GM19043 (cell line): ENCODE results near the gene RRAS.
A peak's percentile ranks its signal among the peaks of the same experiment; 100 is the strongest.

ENCODE experiments used
- ATAC-seq: cut with Tn5 transposase; IDR thresholded peaks from one replicate; pipeline ENCODE4 v1.9.1; 2021; ENCODE audit warnings: low read depth; ENCODE audit not compliant: unreplicated experiment

RRAS gene

DNA sequence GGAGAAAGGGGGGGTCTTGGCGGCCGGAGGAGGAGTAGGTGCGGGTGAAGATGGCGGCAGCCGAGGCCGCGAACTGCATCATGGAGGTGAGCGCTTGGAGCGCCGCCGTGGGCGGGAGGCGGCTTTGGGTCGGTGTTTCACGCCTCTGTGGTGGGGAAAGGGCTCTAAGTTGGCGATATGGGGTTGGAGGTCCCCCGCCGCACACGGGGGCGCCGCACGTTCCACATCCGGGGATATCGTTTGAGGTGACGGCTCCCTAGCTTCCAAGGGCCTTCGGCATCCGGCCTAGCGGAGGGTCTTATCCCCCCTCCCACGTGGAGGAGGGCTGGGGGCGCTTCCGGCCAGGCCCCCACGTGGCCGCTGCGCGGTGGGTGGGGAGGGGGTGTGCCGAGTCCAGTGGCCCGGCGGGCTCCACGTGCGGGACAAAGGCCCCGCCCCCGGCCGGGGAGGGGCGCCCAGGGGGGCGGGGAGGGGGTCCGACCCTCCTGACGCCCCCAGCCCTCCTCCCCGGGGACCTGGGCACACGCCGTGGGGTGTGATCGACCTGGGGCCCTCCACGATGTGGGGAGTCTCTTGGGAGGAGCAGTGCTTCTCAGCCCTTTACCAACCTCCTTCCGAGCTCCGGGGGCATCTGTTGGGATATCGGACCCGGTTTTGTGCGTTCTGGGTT, 37.4 kb upstream of the RRAS start, which contains the start of gene PRMT1:
Gene PRMT1 (plus strand): TSS at position 41 of the 670 bp plus-strand sequence. CDS start 10 bp downstream, at position 51.
- ATAC-seq = no peak

- peak; percentile 58 for ATAC-seq
Observed at GRCh38 chr19:49676784-49677230, 36.9 kb upstream of the RRAS start.

DNA sequence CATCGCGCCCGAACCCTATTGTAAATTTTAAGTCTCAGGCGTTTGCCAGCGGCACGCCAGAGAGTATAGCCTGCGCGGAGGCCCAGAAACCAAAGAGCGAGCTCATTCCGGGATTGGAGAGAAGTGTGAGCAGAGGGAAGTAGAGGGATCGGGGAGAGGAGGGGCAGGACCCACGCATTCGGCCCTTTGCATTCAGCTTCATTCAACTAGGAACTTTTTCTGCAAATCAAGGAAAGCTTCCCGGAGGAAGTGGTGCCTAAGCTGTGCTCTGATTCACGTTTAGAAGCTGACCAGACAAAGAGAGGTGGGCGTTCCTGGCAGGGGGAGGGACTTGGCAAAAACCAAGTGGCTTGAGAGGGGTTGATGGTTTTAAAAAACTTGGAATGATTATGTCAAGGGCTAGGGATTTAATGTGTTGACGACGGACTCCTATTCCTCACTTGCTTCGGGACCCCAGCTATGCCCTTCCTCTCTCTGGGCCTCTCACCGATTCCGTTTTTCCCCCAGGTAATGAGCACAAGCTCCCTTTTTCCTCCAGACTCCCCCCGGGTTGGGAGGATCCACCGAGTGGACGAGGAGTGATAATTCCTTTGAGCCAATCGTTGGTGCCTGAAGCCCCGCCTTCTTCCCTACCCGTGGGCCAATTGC, 36.3 kb upstream of the RRAS start:
- no peak for ATAC-seq

DNA sequence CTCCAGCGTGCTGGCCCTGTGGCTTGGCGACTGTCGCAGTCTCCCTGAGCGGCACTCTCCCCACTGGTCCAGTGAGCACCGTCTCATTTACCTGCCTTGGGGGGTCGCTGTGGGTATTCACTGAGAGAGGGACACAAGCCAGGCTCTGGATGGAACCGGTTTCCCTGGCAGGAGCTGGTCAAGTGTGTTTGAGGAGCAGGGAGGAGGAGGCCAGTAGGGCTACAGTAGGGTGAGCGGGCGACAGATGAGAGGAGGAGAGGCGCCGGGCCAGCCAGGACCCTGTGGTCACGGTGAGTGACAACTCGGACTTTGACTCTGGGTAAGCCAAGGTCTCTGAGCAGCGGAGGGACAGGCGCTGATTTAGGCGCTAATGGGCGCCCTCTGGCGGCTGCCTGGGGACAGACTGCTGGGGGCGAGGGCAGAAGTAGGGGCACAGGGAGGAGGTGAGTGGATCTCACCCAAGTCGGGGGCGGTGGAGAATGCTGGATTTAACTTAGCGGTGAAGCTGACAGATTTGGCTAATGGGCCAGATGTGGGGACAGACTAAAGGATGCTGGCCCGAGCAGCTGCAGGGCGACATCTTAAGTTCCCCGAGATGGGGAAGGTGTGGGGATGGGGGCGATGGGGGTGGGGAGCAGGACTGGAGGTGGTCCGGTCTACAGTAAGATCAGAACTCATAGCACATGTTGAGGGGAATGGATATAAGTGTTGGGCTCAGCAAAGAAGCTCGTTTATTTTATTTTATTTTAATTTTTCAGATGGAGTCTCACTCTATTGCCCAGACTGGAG, 32.4 kb upstream of the RRAS start:
- no peak for ATAC-seq

- ATAC-seq = no peak
Observed at GRCh38 chr19:49669516-49669915, 29.6 kb upstream of the RRAS start.

DNA sequence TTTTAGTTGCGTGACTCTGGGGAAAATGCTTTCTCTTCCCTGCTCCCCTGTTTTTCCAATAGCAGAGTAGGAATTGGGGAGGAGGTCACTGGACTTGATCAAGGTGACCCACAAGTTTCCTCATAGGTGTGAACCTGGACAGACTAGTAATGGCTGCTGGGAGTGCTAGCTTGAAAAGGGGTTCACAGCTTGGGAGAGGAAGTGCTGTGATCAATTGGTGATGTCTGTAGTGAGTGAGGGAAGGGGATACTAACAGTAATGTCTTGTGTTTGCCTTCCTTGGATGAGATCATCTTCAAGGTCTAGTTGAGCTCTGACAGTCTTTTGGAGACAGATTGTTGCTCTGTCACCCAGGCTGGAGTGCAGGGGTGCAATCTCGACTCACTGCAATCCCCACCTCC, 27.5 kb upstream of the RRAS start:
- ATAC-seq = no peak

GRCh38 chr19:49666120-49666444, 26.1 kb upstream of the RRAS start:
- ATAC-seq = no peak

GRCh38 chr19:49665351-49666119, 25.6 kb upstream of the RRAS start, which contains the start of the genes BCL2L12 and IRF3:
Gene BCL2L12, plus strand, starts transcription at chr19:49665933. Its CDS starts 760 bp downstream, at chr19:49666693.
Gene IRF3, minus strand, starts transcription at chr19:49665857. Its CDS starts 1,019 bp downstream, at chr19:49664838.
- peak; percentile 72 for ATAC-seq

DNA sequence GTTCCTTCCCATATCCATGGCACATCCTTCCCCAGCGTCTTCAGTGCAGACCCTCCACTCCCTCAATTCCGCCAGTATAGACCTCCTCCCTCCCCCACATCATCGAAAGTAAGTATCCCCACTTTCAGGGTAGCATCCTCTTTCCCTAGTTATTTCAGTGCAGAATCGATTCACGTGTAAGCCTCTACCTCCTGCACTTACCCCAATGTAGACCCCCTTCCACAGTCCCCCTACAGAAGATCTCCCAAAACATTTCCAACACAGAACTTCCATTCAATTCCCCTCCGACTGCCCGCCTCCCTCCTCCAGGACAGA, 25.1 kb upstream of the RRAS start:
- no peak for ATAC-seq

- ATAC-seq = no peak
Observed at GRCh38 chr19:49664171-49665035, 24.5 kb upstream of the RRAS start.

DNA sequence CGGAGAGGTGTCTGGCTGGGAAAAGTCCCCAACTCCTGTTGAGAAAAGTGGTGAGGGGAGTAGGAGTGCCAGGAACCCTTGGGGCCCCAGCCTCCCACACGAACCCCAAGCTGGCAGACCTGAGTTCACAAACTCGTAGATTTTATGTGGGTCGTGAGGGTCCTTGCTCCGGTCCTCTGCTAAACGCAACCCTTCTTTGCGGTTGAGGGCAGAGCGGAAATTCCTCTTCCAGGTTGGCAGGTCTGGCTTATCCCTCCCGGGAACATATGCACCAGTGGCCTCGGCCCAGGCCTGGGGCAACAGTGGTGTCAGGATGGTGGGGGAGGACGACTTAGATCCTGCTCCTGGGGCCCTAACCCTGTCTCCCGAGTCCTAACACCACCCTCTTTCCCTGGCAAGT, 23.3 kb upstream of the RRAS start:
- ATAC-seq = no peak

DNA sequence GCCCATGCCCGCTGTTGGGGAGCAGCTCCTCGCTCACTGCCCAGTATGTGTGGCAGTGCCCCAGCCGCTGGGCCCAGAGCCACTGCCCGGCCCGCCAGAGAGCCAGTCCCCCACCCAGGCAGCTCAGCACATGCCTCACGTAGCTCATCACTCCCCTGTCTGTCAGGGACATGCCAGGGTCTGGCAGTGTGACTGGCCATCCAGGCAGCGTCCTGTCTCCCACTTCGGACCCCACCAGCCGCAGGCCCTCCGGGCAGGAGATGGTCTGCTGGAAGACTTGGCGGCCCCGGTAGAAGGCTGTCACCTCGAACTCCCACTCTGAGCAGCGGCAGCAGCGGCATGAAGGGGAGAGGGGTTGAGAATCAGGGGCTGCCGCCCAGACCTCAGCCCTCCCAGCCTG, 22.1 kb upstream of the RRAS start:
- ATAC-seq = no peak

GRCh38 chr19:49660338-49660961, 20.5 kb upstream of the RRAS start:
- ATAC-seq = no peak

DNA sequence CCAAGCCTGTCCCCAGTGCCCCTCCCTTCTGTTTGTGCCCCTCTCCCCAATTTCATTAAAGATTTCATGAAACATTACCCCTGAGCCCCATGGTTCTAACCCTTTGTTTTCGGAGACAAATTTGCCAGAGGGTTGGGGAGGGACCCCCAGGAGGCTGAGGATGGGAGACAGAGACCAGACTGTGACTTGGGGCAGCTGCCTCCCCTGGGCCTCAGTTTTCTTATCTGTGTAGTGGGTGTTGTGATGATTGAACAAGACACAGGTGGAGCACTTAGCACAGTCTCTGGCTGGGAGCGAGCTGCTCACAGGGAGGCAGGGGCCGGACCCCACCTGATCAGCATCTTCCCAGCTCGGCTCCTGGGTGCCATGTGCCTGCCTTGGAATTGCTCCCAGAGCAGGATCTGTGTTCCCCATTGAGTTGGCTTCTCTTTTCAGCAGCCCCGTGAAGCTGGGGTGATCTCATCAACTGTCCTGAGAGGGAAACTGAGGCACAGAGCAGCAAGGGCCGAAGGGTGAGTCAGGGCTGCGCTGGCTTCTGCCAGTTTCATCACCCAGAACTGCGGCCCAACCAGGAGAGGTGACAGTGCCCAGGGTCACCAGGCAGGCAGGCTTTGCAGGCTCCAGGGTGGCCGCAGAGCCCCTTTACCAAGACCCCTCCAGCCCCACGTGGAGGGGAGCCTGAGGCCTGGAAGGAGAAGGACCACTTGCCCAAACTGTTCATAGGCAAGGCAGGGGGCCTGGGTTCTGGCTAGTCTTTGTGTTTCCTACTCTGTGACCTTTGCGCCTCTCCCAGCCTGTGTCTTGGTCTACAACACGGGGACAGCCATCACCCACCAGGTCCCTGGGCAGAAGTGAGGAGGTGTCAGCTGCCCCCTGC, 18.9 kb upstream of the RRAS start:
- no peak for ATAC-seq

- ATAC-seq = no peak
Observed at GRCh38 chr19:49658139-49658517, 18.2 kb upstream of the RRAS start.

DNA sequence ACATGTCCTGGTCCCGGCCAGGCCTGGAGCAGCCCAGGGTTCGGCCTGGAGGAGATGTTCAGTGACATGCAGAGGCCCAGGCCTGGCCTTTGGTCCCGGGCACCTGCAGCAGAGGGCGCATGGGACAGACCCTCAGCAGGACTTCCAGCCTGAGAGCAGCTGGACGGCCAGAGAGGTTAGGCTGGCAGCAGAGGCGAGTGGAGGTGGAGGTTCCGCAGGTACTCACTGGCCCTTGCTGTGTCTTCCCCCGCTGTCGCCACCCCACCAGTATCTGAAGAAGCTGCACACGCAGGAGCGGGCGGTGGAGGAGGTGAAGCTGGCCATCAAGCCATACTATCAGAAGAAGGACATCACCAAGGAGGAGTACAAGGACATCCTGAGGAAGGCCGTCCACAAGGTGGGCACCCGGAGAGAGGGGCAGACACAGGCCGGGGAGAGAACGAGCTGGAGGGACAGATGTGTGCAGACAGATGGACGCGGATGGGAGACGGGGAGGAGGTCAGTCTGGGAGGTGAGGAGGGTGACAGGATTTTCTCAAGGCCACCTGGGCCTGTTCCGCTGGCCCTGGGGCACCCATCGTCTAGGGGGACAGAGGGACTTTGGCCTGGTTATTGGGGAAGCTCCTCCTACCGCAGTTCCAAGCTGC, 17.7 kb upstream of the RRAS start:
- no peak for ATAC-seq

GRCh38 chr19:49656456-49657109, 16.6 kb upstream of the RRAS start:
- ATAC-seq = no peak
